Measurements from ENCODE around the gene ASTN2.
"Not testable (repeated sequence)": the region's sequence is repeated elsewhere in the genome, so short reads cannot be mapped to it uniquely, and the experiment has no call there.

The ASTN2 gene

DNA sequence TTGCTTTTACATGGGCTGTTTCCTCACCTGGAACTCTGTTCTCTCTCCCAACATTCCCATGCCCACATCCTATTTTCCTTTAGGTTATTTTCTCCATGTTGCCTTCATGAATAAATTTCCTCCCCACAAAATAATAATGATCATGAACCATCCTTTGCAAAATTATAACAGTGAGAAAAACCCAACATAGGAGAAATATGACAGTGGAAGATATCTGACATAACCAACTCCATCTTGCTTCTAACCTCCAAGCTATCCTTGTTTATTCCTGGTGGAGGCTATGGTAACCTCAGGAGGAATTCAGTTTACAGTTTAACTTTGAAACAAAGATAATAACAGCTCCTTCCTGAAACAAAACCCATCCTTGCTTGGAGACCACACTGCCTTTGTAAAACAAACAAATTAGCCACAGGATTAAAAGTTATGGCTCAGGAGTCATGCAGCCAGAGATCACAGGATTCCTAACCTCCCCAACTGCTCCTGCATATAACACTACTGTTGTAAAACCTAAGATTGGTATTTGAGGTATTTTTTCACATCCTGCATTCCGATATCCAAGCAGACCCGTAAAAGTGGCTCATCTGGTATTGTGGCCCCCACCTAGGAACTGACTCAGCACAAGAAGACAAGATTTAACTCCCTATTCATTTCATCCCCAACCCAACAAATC is 515.4 kb downstream of the ASTN2 start:
- no peak for DNase-seq

DNA sequence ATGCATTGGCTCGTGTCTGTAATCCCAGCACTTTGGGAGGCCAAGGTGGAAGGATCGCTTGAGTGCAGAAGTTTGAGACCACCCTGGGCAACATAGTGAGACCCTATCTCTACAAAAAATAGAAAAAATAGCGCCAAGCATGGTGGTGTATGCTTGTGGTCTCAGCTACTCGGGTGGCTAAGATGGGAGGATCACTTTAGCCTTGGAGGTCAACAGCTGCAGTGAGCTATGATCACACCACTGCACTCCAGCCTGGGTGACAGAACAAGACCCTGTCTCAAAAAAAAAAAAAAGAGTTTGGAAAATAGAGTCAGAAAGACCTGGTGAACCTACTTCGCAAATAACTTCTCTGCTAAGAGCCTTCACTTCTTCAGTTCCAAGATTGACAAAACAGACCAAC is 516.7 kb downstream of the ASTN2 start:
- not testable (repeated sequence) for DNase-seq

GRCh38 chr9:116897201-116897600 is 517.7 kb downstream of the ASTN2 start:
- DNase-seq: no peak

GRCh38 chr9:116895961-116896360 is 518.9 kb downstream of the ASTN2 start:
- DNase-seq: no peak

DNA sequence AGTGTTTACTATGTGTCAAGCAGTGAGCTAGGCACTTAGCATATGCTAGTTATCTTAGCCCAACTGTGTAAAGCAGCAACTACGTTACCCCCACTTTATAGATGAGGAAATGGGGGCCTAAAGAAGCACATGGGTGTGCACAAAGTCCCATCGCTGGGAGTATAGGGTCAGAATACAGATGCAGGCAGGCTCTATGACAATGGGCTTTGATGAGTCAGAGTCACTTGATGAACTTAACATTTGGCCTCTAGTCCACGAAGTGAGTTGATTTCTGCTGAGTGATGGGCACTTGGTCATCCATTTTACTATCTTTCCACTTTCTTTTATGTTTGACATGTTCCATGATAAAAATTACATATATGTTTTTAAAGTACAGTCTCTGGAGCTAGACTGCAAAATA is 523.4 kb downstream of the ASTN2 start:
- DNase-seq: no peak

GRCh38 chr9:116888476-116888875 is 526.4 kb downstream of the ASTN2 start:
- not testable (repeated sequence) for DNase-seq

DNA sequence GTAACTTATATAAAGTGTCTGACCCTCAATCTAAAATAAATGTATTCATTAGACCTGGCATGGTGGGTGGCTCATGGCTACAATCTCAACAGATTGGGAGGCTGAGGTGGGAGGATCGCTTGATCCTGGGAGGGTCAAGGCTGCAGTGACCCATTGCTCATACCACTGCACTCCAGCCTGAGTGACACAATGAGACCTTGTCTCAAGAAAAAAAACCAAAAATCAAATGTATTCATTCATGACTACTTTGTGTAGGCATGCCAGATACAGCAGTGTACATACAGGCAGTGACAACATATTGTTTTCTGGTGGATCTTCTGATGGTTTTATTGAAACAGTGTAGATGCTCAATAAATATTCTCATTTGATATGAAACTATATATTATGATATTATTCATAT is 526.8 kb downstream of the ASTN2 start:
- no peak for DNase-seq

- no peak for DNase-seq
Measured at GRCh38 chr9:116883676-116884075, 531.2 kb downstream of the ASTN2 start.

DNA sequence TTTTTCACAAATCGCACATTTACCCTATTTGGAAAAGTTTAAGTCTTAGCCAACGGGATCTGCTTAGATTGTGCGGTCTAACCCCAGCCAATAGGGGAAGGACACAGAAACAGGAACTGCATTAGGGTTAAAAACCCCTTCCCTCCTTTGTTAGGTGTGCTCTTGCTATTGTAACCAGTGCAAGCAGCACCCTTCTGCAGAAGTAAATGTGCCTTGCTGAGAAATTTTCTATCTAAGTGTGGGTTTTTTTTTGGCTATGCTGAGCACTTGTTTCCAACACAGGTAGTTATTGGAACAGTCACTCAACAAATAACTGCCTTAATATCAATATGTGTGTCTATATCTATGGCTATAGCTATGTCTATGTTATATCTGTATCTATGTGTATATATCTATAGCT is 537.8 kb downstream of the ASTN2 start:
- DNase-seq: no peak

DNA sequence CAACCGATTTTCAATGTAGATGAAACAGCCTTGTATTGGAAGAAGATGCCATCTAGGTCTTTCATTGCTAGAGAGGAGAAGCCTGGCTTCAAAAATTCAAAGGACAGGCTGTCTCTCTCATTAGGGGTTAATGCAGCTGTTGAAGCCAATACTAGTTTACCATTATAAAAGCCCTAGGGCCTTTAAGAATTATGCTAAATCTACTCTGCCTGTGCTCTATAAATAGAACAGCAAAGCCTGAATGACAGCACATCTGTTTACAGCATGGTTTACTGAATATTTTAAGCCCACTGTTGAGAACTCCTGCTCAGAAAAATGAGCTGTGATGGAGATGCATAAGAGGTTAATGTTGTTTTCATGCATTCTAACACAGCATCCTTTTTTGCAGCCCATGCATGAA is 539.3 kb downstream of the ASTN2 start:
- DNase-seq: no peak

DNA sequence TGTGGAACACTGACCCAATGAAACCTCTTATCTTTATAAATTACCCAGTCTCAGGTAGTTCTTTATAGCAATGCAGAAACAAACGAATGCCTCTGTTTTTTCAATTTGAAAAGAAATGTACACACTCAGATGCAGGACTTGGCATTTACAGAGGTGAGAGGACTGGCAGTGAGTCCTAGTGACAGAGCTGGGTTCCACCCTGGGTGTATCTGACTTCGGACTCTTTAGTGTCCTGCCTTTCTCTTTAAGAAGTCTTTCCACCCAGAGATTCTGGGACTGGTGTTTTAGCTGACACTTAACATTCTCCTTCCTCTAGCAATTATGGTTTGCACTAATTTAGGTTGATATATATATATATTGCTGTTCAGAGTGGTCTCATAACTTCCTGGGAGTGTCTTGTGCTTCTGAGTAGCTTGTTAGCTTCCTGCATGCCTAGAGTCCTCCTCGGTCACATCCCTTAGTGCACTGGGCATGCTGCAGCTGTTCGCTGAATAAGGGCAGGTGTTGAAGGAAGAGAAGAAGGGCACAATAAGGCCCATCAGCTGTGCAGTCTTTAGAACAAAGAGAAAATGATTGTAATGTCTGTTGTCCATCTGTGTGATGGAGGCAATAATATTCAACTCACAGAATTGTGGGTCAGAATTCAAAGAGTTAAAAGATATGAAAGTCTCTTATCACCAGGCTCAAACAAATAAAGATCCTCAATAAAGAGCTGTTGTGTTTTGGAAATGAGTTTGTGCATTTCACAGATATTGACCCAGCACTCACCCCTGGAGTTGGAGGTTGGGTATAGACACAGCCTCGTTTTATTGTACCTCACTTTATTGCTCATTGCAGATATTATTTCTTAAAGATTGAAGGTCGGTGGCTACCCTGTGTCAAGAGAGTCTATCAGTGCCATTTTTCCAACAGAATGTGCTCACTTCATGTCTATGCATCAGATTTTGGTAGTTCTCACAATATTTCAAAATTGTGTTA is 540.6 kb downstream of the ASTN2 start:
- no peak for DNase-seq

GRCh38 chr9:116873491-116873890 is 541.4 kb downstream of the ASTN2 start:
- DNase-seq: no peak

DNA sequence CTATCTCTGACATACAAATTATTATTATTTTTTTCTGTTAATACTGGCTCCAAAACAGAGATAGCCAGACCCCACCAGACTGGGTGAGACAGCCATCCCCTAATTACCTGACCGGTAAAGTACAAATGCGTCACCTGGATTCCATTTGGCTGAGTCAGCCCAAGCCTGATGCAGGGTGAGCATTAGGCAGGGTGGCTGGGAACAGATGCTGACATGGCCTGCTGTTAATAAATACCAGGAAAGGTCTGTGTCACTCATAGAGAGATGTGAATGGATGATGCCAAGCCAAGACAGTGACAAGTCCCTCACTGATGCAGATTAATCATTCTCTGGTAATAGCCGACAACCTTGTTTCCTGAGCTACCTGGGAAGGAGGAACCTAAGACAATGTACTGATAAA is 544.3 kb downstream of the ASTN2 start:
- no peak for DNase-seq

DNA sequence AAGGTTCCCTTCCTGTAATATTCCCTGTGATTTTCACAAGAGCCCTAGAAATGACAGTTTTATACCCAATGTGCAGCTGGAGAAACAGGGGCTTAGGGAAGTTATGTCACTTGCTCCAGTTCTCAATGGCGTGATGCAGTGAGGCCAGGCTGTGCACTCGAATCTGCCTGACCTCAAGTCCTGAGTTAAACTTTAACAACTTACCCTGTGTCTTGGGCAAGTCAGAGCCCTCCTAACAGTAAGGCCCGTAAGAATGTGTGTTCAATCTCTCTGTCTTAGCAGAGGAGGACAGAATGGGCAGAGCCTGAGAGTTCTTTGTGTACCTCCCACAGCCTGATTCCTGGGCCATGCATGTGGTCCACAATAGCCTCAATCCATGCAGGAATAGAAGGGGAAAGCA is 546.7 kb downstream of the ASTN2 start:
- DNase-seq: no peak

DNA sequence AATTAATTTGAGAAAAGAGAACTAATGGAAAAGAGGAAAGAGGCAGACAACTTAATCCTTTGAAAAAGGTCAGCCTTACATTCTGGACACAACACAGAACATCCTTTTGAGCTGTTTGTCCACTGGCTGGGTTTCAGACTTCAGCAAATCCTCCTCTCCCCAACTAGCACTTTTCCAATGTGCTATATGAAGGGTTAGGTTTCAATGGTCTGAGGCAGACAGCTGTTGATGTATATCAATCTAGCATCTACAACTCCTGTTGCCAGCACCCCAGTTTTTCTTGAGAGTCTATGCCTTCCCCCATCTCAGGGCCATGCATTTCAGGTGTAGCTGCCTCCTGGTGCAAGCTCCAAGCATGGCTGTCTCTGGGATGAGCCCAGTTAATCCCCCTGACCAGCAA is 553.5 kb downstream of the ASTN2 start:
- DNase-seq: no peak

DNA sequence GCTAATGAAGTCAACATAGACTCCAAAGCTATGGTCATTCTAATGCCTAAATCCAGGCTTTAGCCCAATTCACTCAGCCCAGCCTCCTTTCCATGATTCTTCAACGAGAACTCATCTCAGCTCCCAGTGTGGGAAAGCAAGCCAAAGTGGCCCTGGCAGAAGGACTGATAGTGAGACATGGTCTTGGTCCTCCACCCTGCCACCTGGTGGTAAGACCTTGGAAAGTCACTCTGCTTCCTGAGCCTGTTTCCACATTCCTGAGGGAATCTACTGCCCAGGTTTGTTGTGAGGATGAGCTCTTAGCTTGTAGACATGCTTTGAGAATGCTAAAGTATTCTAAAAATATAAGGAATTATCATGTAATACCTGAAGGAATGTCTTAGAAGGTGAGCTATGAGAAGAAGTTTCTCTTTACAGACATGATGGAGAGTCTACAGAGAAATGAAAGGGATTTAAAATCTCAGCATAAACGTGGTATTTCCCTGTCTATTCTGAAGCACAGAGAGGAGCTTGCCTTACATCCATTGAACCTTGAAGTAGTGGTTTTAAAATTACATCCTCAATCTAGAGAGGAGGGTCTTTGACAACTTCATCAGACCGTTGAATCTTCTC is 554.2 kb downstream of the ASTN2 start:
- peak; percentile 54 for DNase-seq

DNA sequence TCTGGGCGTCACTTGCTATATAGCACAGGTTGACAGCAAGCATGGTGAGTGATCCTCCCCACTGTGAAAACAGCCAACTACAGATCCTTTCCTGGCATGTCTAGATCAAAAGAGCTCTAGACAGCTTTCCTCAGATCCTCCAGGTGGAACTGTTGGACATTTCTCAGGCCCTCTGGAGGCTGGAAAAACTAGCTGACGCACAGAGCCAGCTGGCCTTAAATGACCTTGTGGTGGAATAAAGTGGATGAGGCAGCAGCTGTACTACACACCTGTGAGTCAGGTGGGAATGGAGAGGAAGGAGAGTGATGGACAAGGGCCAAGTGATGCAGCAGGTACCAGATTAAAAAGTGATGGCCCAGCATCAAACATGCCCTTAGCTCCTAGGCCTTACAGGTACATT is 555.1 kb downstream of the ASTN2 start:
- DNase-seq: no peak

DNA sequence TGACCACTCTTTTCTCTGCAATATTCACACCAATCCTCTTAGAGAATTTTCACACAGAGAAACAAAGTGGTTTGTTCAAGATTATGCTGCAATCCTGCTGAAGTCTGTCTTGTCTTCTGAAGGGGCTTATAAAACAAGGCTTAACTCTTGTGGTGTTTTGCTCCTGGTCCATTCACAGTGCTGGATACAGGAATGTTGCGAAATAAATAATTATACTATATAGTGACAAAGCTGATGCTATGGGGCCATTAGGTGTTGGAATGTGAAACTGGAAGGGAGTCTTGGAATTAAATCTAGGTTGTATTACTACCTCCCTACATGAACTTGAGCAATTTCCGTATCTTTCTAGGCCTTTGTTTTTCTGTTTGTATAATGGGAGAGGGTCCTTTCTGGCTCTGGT is 557.5 kb downstream of the ASTN2 start:
- no peak for DNase-seq

- no peak for DNase-seq
Measured at GRCh38 chr9:116855881-116856662, 558.8 kb downstream of the ASTN2 start.

- DNase-seq: no peak
Measured at GRCh38 chr9:116849721-116850120, 565.1 kb downstream of the ASTN2 start.

DNA sequence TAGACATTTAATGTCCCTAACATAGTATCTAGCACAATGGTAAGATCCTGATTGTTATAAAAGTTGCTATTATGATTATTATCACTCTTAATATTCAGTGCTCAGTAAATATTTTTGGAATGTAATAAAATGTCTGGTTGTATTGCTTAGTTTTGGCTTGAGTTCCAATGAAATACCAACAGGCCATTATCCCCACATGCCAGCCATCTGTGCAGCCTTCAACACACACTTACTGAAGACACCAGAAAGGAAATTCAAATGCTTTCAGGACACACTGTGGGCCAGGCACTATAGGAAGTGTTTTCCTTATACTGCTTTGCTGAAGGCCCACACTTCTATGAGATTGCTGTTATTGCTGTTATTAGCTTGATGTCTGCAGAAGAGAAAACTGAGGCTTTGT is 570.2 kb downstream of the ASTN2 start:
- DNase-seq: no peak

GRCh38 chr9:116843863-116844620 is 570.8 kb downstream of the ASTN2 start:
- no peak for DNase-seq
